ENCODE results near the gene RFX8.

DNA sequence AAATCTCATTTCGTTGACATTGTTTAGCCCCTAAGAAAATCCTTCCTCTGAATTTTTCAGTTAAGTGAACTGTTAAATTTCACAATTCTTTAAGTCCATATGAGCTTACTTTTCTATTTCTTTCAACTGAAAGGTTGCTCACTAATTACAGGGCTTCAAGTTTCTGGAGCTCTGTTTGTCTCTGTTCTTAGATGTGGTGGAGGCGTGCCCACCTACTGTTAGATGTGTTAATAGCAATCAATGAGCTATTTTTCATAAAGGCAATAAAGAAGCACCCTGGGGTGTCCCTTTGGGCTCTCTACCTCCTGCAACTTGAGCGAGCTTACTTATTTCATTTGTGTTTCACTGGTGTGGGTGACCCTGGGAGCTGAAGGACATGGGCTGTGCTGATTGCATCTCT is 112.6 kb downstream of the RFX8 start:
- TF ChIP-seq, protein P1, sequence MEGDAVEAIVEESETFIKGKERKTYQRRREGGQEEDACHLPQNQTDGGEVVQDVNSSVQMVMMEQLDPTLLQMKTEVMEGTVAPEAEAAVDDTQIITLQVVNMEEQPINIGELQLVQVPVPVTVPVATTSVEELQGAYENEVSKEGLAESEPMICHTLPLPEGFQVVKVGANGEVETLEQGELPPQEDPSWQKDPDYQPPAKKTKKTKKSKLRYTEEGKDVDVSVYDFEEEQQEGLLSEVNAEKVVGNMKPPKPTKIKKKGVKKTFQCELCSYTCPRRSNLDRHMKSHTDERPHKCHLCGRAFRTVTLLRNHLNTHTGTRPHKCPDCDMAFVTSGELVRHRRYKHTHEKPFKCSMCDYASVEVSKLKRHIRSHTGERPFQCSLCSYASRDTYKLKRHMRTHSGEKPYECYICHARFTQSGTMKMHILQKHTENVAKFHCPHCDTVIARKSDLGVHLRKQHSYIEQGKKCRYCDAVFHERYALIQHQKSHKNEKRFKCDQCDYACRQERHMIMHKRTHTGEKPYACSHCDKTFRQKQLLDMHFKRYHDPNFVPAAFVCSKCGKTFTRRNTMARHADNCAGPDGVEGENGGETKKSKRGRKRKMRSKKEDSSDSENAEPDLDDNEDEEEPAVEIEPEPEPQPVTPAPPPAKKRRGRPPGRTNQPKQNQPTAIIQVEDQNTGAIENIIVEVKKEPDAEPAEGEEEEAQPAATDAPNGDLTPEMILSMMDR (IDR thresholded peaks at IDR 0.05; ENCODE audit: low read length): no peak
- TF ChIP-seq EZH2 (optimal IDR thresholded peaks at IDR 0.05; ENCODE audit: low read depth, low read length): no peak
- TF ChIP-seq EZH2phosphoT487 (IDR thresholded peaks at IDR 0.05; ENCODE audit: low read length): no peak

Data from MM.1S (cell line).